OCI-LY1 (cell line): ENCODE results near the gene SLMAP.

Experiments used
- CTCF ChIP-seq: fragments of 200-600 bp; sonication (generic), shearing (Covaris generic); IDR thresholded peaks from 2 replicates; pipeline ENCODE4 v1.5.1; 2017; ENCODE audit warnings: mild to moderate bottlenecking, antibody characterized with exemption, low read length, moderate library complexity, mixed read lengths
- EZH2 ChIP-seq: fragments of 200-600 bp; sonication (generic), shearing (Covaris generic); IDR thresholded peaks from 2 replicates; pipeline ENCODE4 v1.8.0; 2017; ENCODE audit warnings: borderline replicate concordance, mixed run types, mild to moderate bottlenecking, antibody characterized with exemption, low read length, moderate library complexity, mixed read lengths

- TF ChIP-seq CTCF, result peak; percentile 69
- no peak for TF ChIP-seq EZH2
Measured at GRCh38 chr3:57961828-57962447, 205.8 kb downstream of the SLMAP start.
